Lower lobe of right lung (tissue), 2 donors: ENCODE data around the gene TJP3. TPM values are rescaled to one million over a fixed set of nuclear protein-coding genes. Genes with fewer than 3 reads are reported as not detected.

Experiments
- ATAC-seq, 2 donors: fragments of 200-7000 bp; cut with Tn5 transposase; one replicate each; pipeline ENCODE4 v1.9.1; 2020 to 2022; ENCODE audit warnings: mild to moderate bottlenecking in 2 of 2, moderate library complexity in 2 of 2
- DNase-seq: peaks from one replicate; pipeline ENCODE4 v3.0.0-alpha.2; 2020
- H3K27ac ChIP-seq: fragments of 200-600 bp; one replicate; pipeline ENCODE4 v1.8.0; 2022
- H3K27me3 ChIP-seq: fragments of 200-600 bp; one replicate; pipeline ENCODE4 v1.8.0; 2022; ENCODE audit warnings: low read depth
- H3K36me3 ChIP-seq: fragments of 200-600 bp; one replicate; pipeline ENCODE4 v1.8.0; 2022; ENCODE audit warnings: mild to moderate bottlenecking
- H3K4me1 ChIP-seq: fragments of 200-600 bp; one replicate; pipeline ENCODE4 v1.8.0; 2022
- H3K4me3 ChIP-seq: fragments of 200-600 bp; one replicate; pipeline ENCODE4 v1.8.0; 2022; ENCODE audit warnings: mild to moderate bottlenecking
- H3K9me3 ChIP-seq: fragments of 200-600 bp; one replicate; pipeline ENCODE4 v1.8.0; 2022
- CTCF ChIP-seq: fragments of 200-600 bp; IDR thresholded peaks from one replicate; pipeline ENCODE4 v1.8.0; 2022; ENCODE audit warnings: antibody characterized with exemption, mild to moderate bottlenecking
- intact Hi-C: fragments of 100-400 bp; cut with DNase I; formaldehyde crosslinking; loops from one replicate; pipeline ENCODE4 v1.11.0; 2022
- total RNA-seq: library from RNA; stranded (reverse); fragmentation: NEBNext Ultra II Directional; extraction: Animal tissue kit (Norgen Biotek cat#: 25700); gene quantifications from one replicate; pipeline ENCODE4 v1.2.1, GENCODE V29; 2021
- donor health status: DM: no; HTN: yes; CAD: no; lungs with severe emphysema.

TJP3 gene
- total RNA-seq, 1 donor from 2014 or later: 34.4 TPM

DNA sequence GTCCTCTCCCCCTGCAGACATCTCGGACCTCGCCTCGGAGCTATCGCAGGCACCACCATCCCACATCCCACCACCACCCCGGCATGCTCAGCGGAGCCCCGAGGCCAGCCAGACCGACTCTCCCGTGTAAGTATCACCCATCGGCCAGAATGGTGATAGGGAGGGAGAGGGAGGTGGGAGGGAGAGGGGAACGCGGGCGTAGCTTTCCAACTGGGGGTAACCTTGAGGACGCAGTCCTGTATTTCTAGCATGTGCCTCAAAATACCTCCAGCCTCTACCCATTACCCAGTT, 26.1 kb downstream of the TJP3 start:
- no peak for TF ChIP-seq CTCF
- no peaks in the 10 kb centered on the region for H3K9me3 ChIP-seq
- H3K4me1 ChIP-seq: no peaks in the 10 kb centered on the region
- intact Hi-C loops: no loop called here
- H3K27ac ChIP-seq: no peak overlapping the region
- no peaks in the 10 kb centered on the region for H3K27me3 ChIP-seq
- H3K4me3 ChIP-seq: no peak overlapping the region
- ATAC-seq (no peak), DNase-seq (no peak)
- H3K36me3 ChIP-seq: peaks cover 15% of the 10 kb centered on the region

DNA sequence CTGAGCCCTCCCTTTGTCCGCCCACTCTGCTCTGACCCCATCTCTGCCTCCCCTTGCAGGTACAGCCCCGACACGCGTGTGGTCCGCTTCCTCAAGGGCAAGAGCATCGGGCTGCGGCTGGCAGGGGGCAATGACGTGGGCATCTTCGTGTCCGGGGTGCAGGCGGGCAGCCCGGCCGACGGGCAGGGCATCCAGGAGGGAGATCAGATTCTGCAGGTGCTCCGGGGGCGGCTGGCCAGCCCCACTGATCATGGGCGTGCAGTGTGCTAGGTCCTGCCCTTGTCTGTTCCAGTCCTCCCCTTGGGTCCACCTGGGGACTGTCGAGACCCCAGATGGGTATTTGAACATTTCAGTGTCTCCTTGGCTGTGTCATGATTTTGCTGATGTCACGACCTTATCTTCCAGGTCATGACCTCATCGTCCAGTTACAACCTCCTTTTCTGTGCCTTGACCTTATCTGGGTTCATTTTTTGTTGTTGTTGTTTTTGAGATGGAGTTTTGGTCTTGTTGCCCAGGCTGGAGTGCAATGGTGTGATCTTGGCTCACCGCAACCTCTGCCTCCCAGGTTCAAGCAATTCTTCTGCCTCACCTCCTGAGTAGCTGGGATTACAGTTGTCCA, 28.0 kb downstream of the TJP3 start:
- Histone ChIP-seq H3K27me3 (no peaks in the 10 kb centered on the region), H3K9me3 (no peaks in the 10 kb centered on the region), H3K36me3 (peaks cover 23% of the 10 kb centered on the region), H3K27ac (no peak overlapping the region), H3K4me3 (no peak overlapping the region), H3K4me1 (no peaks in the 10 kb centered on the region)
- no peak for ATAC-seq
- no peak for DNase-seq
- intact Hi-C loops: no loop called here
- TF ChIP-seq CTCF: no peak

- H3K4me1 ChIP-seq: no peaks in the 10 kb centered on the region
- H3K27ac ChIP-seq: no peak overlapping the region
- no peak overlapping the region for H3K4me3 ChIP-seq
- intact Hi-C loops: no loop called here
- TF ChIP-seq CTCF: no peak
- no peaks in the 10 kb centered on the region for H3K27me3 ChIP-seq
- peaks cover 23% of the 10 kb centered on the region for H3K36me3 ChIP-seq
- ATAC-seq (no peak), DNase-seq (no peak)
- no peaks in the 10 kb centered on the region for H3K9me3 ChIP-seq
Measured at GRCh38 chr19:3737487-3738205, 29.5 kb downstream of the TJP3 start.

DNA sequence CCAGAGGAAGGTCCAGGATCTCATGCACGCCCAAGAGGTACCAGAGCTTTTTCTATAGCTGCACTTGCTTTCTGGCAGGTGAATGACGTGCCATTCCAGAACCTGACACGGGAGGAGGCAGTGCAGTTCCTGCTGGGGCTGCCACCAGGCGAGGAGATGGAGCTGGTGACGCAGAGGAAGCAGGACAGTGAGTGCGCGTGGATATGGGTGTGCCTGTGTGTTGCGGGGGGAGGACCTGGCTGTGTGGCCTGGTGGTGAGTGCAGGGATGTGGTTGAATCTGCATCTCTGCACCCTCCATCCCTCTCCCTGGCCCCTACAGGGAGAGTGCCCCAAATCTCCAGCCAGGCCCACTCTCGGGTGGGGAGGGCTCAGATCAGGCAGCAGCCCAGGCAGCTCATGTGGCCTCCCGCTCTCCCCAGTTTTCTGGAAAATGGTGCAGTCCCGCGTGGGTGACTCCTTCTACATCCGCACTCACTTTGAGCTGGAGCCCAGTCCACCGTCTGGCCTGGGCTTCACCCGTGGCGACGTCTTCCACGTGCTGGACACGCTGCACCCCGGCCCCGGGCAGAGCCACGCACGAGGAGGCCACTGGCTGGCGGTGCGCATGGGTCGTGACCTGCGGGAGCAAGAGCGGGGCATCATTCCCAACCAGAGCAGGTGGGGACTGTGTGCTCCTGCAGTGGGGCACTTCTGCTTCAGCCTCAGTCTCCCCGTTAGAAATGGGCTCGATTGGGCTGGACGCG, 30.5 kb downstream of the TJP3 start:
- intact Hi-C loops: no loop called here
- ATAC-seq (no peak), DNase-seq (no peak)
- no peak overlapping the region for H3K4me3 ChIP-seq
- no peaks in the 10 kb centered on the region for H3K4me1 ChIP-seq
- H3K27ac ChIP-seq: no peak overlapping the region
- TF ChIP-seq CTCF: no peak
- no peaks in the 10 kb centered on the region for H3K27me3 ChIP-seq
- peaks cover 23% of the 10 kb centered on the region for H3K36me3 ChIP-seq
- H3K9me3 ChIP-seq: no peaks in the 10 kb centered on the region

DNA sequence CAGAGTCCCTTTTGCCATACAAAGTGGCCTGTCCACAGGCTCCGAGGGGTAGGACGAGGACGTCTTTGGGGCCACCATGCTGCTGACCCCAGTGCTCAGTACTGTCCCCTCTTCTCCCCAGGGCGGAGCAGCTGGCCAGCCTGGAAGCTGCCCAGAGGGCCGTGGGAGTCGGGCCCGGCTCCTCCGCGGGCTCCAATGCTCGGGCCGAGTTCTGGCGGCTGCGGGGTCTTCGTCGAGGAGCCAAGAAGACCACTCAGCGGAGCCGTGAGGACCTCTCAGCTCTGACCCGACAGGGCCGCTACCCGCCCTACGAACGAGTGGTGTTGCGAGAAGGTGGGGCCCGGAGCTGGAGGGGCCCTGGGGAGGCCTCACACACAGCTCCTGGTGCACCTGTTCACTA, 32.2 kb downstream of the TJP3 start:
- no peak for TF ChIP-seq CTCF
- peaks cover 12% of the 10 kb centered on the region for H3K36me3 ChIP-seq
- H3K27ac ChIP-seq: no peak overlapping the region
- H3K27me3 ChIP-seq: no peaks in the 10 kb centered on the region
- no peak overlapping the region for H3K4me3 ChIP-seq
- intact Hi-C loops: no loop called here
- no peaks in the 10 kb centered on the region for H3K9me3 ChIP-seq
- DNase-seq (no peak), ATAC-seq (peak in 1 of 2 donors; percentile 37)
- no peaks in the 10 kb centered on the region for H3K4me1 ChIP-seq
